ENCODE measurements around the gene RAD18.

The RAD18 gene

DNA sequence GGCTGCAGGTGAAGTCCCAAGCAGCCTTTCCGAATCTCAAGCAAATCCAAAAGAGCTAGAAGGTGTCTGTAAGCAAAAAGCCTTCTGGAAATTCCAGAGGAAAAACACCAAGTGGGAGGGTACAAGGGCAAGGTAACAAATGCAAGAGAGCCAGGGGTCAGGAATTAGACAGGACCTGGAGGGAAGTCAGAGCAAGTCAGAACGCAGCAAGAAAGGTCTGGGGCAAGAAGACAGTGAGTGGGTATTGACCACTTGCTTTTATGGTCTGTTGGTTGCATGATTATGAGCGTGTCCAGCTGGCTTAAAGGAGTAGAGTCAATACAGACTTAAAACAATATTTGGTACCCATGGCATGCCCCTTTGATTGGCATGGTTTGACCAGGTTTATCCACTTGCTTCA lies 127.2 kb downstream of the RAD18 start:
- no peak overlapping the region for H3K4me3 ChIP-seq
- H3K36me3 ChIP-seq (ENCODE audit: insufficient read depth, low read length): no peaks in the 10 kb centered on the region
- H3K9ac ChIP-seq (ENCODE audit: insufficient read length): no peak overlapping the region
- no peak for DNase-seq (ENCODE audit: low read depth, low spot score)
- no peaks in the 10 kb centered on the region for H3K9me3 ChIP-seq (ENCODE audit: low read depth, low read length)
- TF ChIP-seq FOXP2 (optimal IDR thresholded peaks at IDR 0.05; ENCODE audit: control extremely low read depth, extremely low read length, insufficient read depth) (no peak), POLR2AphosphoS5 (IDR thresholded peaks at IDR 0.05; ENCODE audit: borderline replicate concordance, low read depth, low read length) (no peak), EZH2 (IDR thresholded peaks at IDR 0.05) (no peak)
- no peak overlapping the region for H3K27ac ChIP-seq

DNA sequence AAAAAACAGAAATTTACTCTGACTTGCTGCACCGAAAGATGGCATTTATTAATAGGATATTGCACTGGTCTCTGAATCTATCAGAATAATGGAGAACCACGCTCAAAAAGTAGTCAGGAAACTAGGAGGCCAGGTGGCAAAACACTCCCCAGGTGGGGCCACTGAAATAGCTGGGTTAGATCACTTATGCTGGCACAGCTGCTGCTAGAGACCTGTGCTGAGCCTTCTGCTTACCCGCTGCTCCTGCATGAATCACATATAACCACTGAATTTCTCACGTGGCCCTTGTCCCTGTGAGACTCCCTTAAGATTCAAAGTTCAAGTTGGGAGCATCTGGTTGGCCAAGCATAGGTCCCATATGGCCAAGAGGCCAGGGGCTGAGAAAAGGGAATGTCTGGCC lies 127.9 kb downstream of the RAD18 start:
- no peak overlapping the region for H3K9ac ChIP-seq (ENCODE audit: insufficient read length)
- DNase-seq (ENCODE audit: low read depth, low spot score): no peak
- no peak for TF ChIP-seq EZH2 (IDR thresholded peaks at IDR 0.05)
- TF ChIP-seq FOXP2 (optimal IDR thresholded peaks at IDR 0.05; ENCODE audit: control extremely low read depth, extremely low read length, insufficient read depth): no peak
- TF ChIP-seq POLR2AphosphoS5 (IDR thresholded peaks at IDR 0.05; ENCODE audit: borderline replicate concordance, low read depth, low read length): no peak
- H3K4me3 ChIP-seq: no peak overlapping the region
- no peak overlapping the region for H3K27ac ChIP-seq
- no peaks in the 10 kb centered on the region for H3K9me3 ChIP-seq (ENCODE audit: low read depth, low read length)
- H3K36me3 ChIP-seq (ENCODE audit: insufficient read depth, low read length): no peaks in the 10 kb centered on the region

DNA sequence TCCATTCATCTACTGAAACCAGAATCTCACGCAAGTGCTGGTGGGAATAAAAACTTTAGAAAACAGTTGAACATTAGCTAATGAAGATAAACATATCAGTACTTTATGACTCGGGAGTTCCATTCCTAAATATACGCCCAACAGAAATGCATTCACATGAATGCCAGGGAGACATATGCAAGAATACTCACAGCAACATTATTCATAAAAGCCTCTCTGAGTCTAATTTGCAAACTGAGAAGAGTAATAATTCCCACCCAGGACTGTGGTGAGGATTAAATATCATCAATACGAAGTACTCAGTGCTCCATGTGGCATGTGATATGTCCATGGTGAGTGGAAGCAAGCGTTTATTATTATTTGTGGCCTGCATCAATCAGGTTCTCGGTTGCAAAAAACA lies 128.3 kb downstream of the RAD18 start:
- Histone ChIP-seq H3K36me3 (ENCODE audit: insufficient read depth, low read length) (no peaks in the 10 kb centered on the region), H3K9ac (ENCODE audit: insufficient read length) (no peak overlapping the region), H3K9me3 (ENCODE audit: low read depth, low read length) (no peaks in the 10 kb centered on the region), H3K4me3 (no peak overlapping the region), H3K27ac (no peak overlapping the region)
- no peak for TF ChIP-seq FOXP2 (optimal IDR thresholded peaks at IDR 0.05; ENCODE audit: control extremely low read depth, extremely low read length, insufficient read depth)
- TF ChIP-seq EZH2 (IDR thresholded peaks at IDR 0.05): no peak
- TF ChIP-seq POLR2AphosphoS5 (IDR thresholded peaks at IDR 0.05; ENCODE audit: borderline replicate concordance, low read depth, low read length): no peak
- no peak for DNase-seq (ENCODE audit: low read depth, low spot score)

DNA sequence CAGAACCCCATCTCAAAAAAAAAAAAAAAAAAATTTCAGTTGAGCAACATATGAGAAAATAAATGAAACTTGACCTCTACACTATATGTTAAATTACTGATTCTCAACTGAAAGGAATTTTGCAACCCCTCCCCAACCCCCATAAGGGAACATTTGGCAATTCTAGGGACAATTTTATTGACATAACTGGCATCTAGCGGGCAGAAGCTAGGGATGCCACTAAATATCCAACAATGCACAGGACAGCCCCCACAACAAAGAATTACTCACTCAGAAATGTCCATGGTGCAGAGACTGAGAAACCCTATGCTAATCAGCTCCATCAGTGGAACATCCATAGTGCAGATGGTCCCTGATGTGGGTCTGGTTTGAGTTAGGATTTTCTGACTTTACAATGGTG lies 135.6 kb downstream of the RAD18 start:
- Histone ChIP-seq H3K27ac (no peak overlapping the region), H3K9me3 (ENCODE audit: low read depth, low read length) (no peaks in the 10 kb centered on the region), H3K4me3 (no peak overlapping the region), H3K36me3 (ENCODE audit: insufficient read depth, low read length) (no peaks in the 10 kb centered on the region), H3K9ac (ENCODE audit: insufficient read length) (no peak overlapping the region)
- TF ChIP-seq FOXP2 (optimal IDR thresholded peaks at IDR 0.05; ENCODE audit: control extremely low read depth, extremely low read length, insufficient read depth) (no peak), POLR2AphosphoS5 (IDR thresholded peaks at IDR 0.05; ENCODE audit: borderline replicate concordance, low read depth, low read length) (no peak)
- no peak for DNase-seq (ENCODE audit: low read depth, low spot score)

All from SK-N-MC (cell line).